OCI-LY7 (cell line): ENCODE data around the gene ST7L. TPM values are rescaled to one million over a fixed set of nuclear protein-coding genes. Genes with fewer than 3 reads are reported as not detected.

Source experiments
- BruUV-seq: library from RNA; stranded (reverse); fragments of 400-500 nt; replicated peaks from 2 replicates; lab custom pipeline; 2021; lab: Mats Ljungman, UMichigan
- CTCF ChIA-PET: fragments of 300-600 bp; sonication (Branson Sonifier 250); formaldehyde crosslinking; loops from one replicate; lab custom pipeline; 2022; ENCODE audit warnings: antibody characterized with exemption; ENCODE audit not compliant: unreplicated experiment; lab: Charles Lee
- POLR2A ChIA-PET: fragments of 300-600 bp; sonication (Branson Sonifier 250); formaldehyde crosslinking; loops from one replicate; lab custom pipeline; 2022; ENCODE audit warnings: antibody characterized with exemption; lab: Charles Lee
- DNase-seq: peaks from one replicate; pipeline ENCODE4 v3.0.0-alpha.2; 2015; ENCODE audit warnings: low spot score
- H2AFZ ChIP-seq: fragments of 200-600 bp; sonication (generic), shearing (Covaris generic); 2 replicates; pipeline ENCODE4 v1.6.1; 2014; ENCODE audit warnings: mild to moderate bottlenecking, antibody characterized with exemption, low read length, moderate library complexity
- H3K27ac ChIP-seq: fragments of 200-600 bp; sonication (generic); 2 replicates; pipeline ENCODE4 v1.5.1; 2014; ENCODE audit warnings: mixed run types, low read depth, mild to moderate bottlenecking, moderate library complexity, low read length, inconsistent platforms; ENCODE audit not compliant: poor library complexity, severe bottlenecking
- H3K36me3 ChIP-seq: fragments of 200-600 bp; sonication (generic); 2 replicates; pipeline ENCODE4 v1.6.1; 2014; ENCODE audit warnings: mild to moderate bottlenecking, antibody characterized with exemption, low read length, moderate library complexity, mixed read lengths; ENCODE audit not compliant: insufficient read depth
- H3K4me1 ChIP-seq: fragments of 200-600 bp; sonication (generic); 2 replicates; pipeline ENCODE4 v1.5.1; 2014; ENCODE audit warnings: mild to moderate bottlenecking, low read length; ENCODE audit not compliant: insufficient read depth, poor library complexity, severe bottlenecking
- H3K4me2 ChIP-seq: fragments of 200-600 bp; sonication (generic); 2 replicates; pipeline ENCODE4 v1.6.1; 2014; ENCODE audit warnings: mild to moderate bottlenecking, low read length
- H3K4me3 ChIP-seq: fragments of 200-600 bp; sonication (generic); 2 replicates; pipeline ENCODE4 v1.5.1; 2014; ENCODE audit warnings: mild to moderate bottlenecking, low read depth, low read length; ENCODE audit not compliant: poor library complexity, severe bottlenecking
- H3K79me2 ChIP-seq: fragments of 200-600 bp; sonication (generic); 2 replicates; pipeline ENCODE4 v1.6.1; 2016; ENCODE audit warnings: low read depth, mild to moderate bottlenecking, low read length, moderate library complexity, mixed read lengths; ENCODE audit not compliant: insufficient read depth
- H3K9me2 ChIP-seq: fragments of 200-600 bp; sonication (generic); 2 replicates; pipeline ENCODE4 v1.6.1; 2016; ENCODE audit warnings: mild to moderate bottlenecking, low read length, mixed read lengths; ENCODE audit not compliant: insufficient read depth
- H3K9me3 ChIP-seq: fragments of 200-600 bp; sonication (generic); 2 replicates; pipeline ENCODE4 v1.6.1; 2014; ENCODE audit warnings: mild to moderate bottlenecking, mixed run types, low read length, mixed read lengths
- H4K20me1 ChIP-seq: fragments of 200-600 bp; sonication (generic); 2 replicates; pipeline ENCODE4 v1.6.1; 2014; ENCODE audit warnings: mild to moderate bottlenecking, antibody characterized with exemption, low read length, moderate library complexity, mixed read lengths; ENCODE audit not compliant: insufficient read depth
- CTCF ChIP-seq: fragments of 200-600 bp; sonication (generic); conservative IDR thresholded peaks from 2 replicates; pipeline ENCODE4 v1.5.1; 2014; ENCODE audit warnings: mild to moderate bottlenecking, antibody characterized with exemption, low read length, moderate library complexity, mixed read lengths
- EZH2phosphoT487 ChIP-seq: fragments of 200-600 bp; sonication (generic); IDR thresholded peaks from 2 replicates; pipeline ENCODE4 v1.6.1; 2018; ENCODE audit warnings: low read depth, borderline replicate concordance, mild to moderate bottlenecking, mixed run types, antibody characterized with exemption, low read length, moderate library complexity, mixed read lengths
- intact Hi-C: fragments of 100-400 bp; cut with micrococcal nuclease; formaldehyde crosslinking; loops from one replicate; pipeline ENCODE4 v1.10.0; 2022; ENCODE audit not compliant: unreplicated experiment
- total RNA-seq, 2 experiments: library from RNA; depleted of rRNA in 1 of 2; stranded (reverse); fragments of >200 nt in 1 of 2; shearing (Covaris generic) in 1 of 2; gene quantifications; 2 replicates each; pipeline ENCODE4 v1.2.3, GENCODE V29; 2014 to 2022

The ST7L gene
- total RNA-seq, 2 experiments from 2014 or later: 20.2 to 22.8 TPM

DNA sequence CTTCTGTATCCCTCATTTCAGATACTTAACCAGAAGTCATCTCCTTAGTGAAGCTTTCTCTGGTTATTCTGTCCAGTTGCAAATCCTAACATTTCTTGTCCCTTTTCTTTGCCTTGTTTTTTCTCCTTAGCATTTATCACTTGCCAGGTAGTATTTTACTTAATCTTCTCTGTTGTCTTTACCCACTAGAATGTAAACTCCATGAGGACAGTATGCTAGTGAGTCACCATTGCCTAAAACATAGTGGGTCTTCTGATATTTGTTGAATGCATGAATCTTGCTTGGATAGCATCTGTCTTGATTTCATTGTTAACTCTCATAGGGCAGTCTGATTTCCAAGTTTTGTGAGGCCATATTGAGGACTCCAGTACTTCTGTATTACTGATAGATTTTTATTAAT lies 10.3 kb upstream of the ST7L start:
- no peak overlapping the region for H3K4me2 ChIP-seq
- no peak for TF ChIP-seq CTCF
- TF ChIP-seq EZH2phosphoT487: no peak
- no peak overlapping the region for H3K27ac ChIP-seq
- ChIA-PET CTCF (no interaction called here), POLR2A (interaction anchor here (0.6 to 2.3 kb wide), 2 partner anchors 9 to 18 kb away, joined by 3 to 6 read pairs; no protein-coding TSS in a partner anchor)
- H2AFZ ChIP-seq: no peak overlapping the region
- H3K9me3 ChIP-seq: no peaks in the 10 kb centered on the region
- BruUV-seq: no TSS peak
- H3K4me3 ChIP-seq: no peak overlapping the region
- intact Hi-C loops: loop anchor here (10.0 kb wide), 1 partner anchor 326 kb away; the partner anchor contains the start of gene SLC16A1
- DNase-seq: no peak
- H4K20me1 ChIP-seq: peaks cover 74% of the 10 kb centered on the region
- H3K79me2 ChIP-seq: peaks cover 100% of the 10 kb centered on the region
- H3K9me2 ChIP-seq: no peaks in the 10 kb centered on the region
- H3K4me1 ChIP-seq: peaks cover 46% of the 10 kb centered on the region
- H3K36me3 ChIP-seq: peaks cover 90% of the 10 kb centered on the region

DNA sequence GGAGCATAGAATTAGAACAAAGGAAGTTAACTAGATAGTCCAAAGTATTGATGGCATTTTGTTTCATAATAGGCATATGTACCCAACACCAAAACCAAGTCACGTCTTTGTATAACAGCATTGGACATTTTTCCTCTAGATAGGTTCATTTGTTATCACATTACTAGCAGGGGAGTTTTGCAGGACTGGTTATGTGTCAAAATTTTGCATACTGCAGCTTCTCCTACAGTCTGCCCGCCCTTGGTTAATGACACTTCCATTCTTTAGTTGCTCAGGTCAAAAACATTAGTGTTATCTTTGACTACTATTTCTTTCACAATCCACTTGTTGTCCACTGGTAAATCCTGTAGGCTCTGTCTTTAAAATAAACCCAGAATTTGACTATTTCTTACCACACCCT lies 9.6 kb upstream of the ST7L start:
- BruUV-seq: no TSS peak
- intact Hi-C loops: loop anchor here (10.0 kb wide), 1 partner anchor 326 kb away; the partner anchor contains the start of gene SLC16A1
- H3K4me1 ChIP-seq: peaks cover 47% of the 10 kb centered on the region
- H3K27ac ChIP-seq: no peak overlapping the region
- H3K36me3 ChIP-seq: peaks cover 87% of the 10 kb centered on the region
- CTCF ChIA-PET: no interaction called here
- no peak for DNase-seq
- no peak overlapping the region for H3K4me2 ChIP-seq
- H4K20me1 ChIP-seq: peaks cover 67% of the 10 kb centered on the region
- no peaks in the 10 kb centered on the region for H3K9me3 ChIP-seq
- H3K9me2 ChIP-seq: no peaks in the 10 kb centered on the region
- TF ChIP-seq EZH2phosphoT487 (no peak), CTCF (no peak)
- peaks cover 100% of the 10 kb centered on the region for H3K79me2 ChIP-seq
- POLR2A ChIA-PET: interaction anchor here (1.0 to 2.3 kb wide), 3 partner anchors 9 to 19 kb away, joined by 3 to 7 read pairs (median 6); no protein-coding TSS in a partner anchor
- no peak overlapping the region for H3K4me3 ChIP-seq
- H2AFZ ChIP-seq: no peak overlapping the region

DNA sequence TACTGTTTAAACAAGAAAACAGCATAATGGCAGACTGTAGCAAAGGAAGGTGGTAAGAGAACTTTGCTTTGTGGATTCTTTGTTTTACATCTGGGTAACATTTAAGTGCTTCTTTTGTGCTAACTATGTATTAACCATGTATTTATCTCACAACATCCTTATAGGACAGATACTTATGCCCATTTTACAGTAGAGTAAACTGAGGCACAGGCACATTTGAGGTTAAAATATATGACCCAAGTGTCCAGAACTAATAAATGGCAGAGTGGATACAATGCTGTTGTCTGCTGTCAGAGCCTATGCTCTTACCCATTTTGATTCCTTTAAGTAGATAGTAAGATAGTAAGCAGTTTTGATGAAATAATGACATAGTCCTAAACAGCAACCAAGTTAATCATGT lies 7.9 kb upstream of the ST7L start:
- CTCF ChIA-PET: no interaction called here
- POLR2A ChIA-PET: no interaction called here
- no peak overlapping the region for H3K27ac ChIP-seq
- H3K36me3 ChIP-seq: peaks cover 71% of the 10 kb centered on the region
- H3K9me2 ChIP-seq: no peaks in the 10 kb centered on the region
- DNase-seq: no peak
- no peak overlapping the region for H3K4me3 ChIP-seq
- H2AFZ ChIP-seq: no peak overlapping the region
- intact Hi-C loops: loop anchor here (10.0 kb wide), 1 partner anchor 328 kb away; the partner anchor contains the start of gene SLC16A1
- H3K79me2 ChIP-seq: peaks cover 100% of the 10 kb centered on the region
- BruUV-seq: no TSS peak
- TF ChIP-seq EZH2phosphoT487 (no peak), CTCF (no peak)
- no peaks in the 10 kb centered on the region for H3K9me3 ChIP-seq
- H3K4me2 ChIP-seq: no peak overlapping the region
- peaks cover 54% of the 10 kb centered on the region for H3K4me1 ChIP-seq
- peaks cover 64% of the 10 kb centered on the region for H4K20me1 ChIP-seq
